ENCODE results near the gene C16orf92.

The C16orf92 gene

DNA sequence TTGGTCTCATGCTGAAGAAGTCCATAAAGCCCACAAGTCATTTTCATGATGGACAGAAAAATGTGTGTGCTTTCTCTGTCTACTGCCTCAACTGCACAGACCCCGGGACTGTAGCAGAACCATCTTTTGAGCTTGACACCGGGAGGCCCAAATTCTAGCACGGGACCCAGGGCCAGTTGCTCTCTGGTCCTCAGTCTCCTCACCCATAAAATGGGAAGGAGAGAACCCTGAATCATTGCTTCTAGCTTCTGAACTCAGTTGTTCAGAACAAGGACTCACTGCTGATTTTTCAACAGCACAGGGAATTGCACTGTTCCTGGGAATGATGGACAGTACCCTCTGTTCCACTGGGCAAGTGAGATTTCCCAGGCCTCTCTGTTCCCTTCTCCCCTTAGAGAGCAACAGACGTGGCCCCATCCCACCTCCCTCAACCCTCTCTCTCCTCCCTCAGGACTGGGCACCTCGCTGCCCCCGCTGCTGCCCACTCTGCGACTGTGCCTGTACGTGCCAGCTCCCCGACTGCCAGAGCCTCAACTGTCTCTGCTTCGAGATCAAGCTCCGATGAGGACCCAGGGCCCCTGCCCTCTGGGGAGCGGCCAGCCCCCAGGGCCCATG is 40.4 kb downstream of the C16orf92 start:
- DNase-seq: no peak

DNA sequence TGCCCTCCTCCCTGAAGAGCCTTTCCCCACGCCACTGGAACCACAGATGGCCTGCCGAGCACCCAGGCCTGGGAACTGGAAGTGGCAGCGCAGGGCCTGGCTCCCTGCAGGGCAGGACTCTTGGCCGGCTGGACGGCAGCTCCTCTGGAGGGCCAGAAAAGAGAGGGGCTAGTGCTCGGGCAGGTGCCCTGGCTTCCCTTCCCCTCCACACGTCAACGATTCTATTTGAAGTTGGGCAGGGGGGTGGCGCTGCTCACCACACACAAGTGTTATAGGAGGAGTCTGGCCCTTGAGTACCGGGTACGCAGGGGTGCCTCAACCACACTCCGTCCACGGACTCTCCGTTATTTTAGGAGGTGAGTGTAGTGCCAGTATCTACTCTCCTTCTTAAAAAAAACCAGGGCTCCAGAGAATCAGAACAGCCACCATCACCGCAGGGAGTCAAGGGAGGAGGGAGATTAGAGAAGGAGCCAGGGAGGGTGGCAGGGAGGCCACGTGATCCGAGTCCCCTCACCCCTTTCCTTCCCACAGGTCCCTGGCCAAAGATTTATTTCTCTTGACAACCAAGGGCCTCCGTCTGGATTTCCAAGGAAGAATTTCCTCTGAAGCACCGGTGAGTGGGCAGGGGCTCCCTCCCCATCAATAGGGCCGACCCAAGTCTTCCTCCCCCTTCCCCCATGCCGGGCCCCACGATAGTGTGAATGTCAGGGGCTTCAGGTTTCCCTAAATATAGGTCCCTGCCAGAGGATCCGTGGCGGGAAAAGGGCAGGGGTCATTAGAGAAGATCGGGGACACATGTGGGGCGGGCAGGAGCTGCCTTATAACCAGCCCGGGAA is 41.1 kb downstream of the C16orf92 start:
- DNase-seq: peak; percentile 40 to 74 (median 62)

DNA sequence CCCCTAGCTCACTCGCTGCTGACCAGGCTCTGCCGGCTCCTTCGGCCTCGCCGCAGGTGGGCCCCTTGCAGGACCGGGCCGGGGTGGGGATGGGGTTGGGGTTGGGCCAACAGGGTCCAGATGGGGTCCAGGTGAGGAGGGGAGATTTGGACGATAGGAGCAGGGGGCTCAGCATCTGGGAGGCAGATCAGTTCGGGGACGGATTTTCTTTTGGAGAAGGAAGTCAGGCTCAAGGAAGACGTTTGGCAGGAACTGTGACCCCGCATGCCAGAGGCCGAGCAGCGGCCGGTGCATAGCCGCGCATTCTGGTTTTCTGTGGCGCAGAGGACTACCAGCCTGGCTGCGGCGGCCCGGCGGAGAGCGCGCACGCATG is 41.7 kb downstream of the C16orf92 start:
- no peak for DNase-seq

DNA sequence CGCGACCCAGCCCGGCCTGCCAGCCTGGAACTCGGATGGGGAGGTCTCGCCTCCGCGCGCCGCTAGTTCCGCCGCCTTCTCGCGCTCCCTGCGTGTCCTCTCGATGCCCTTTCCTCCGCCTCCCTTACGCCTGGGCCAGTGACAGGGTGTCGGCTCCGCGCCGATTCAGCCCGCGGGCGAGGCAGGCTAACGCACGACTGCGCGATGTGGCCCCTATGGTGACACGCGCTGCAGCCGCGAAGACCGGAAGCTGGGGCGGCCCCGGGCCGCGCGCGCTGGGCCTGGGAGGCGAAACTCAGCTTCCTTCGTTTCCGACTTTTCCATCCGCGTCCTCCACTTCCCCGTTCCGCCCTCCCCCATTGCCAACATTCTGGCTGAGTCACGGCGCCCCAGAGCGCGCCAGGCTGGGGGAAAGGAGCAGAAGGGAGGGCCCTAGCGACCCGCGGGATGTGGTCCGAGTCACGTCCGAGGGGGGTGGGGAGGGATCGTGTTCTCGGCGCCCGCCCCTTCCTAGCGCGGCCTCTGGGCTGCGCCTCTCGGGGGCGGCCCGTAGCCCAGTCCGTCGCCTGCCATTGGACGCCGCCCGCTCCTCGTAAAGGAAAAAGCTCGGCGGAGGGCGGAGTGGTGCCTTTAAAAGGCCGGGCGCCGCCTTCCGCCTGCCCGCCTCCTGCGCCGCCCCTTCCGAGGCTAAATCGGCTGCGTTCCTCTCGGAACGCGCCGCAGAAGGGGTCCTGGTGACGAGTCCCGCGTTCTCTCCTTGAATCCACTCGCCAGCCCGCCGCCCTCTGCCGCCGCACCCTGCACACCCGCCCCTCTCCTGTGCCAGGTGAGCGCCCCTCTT is 42.3 kb downstream of the C16orf92 start, which contains the start of gene ALDOA:
Gene ALDOA, plus strand, starts transcription at position 659 of the 841 bp plus-strand sequence. CDS start 1,138 bp downstream, outside the sequence.
- DNase-seq: peak; percentile 89 to 97 (median 92)

DNA sequence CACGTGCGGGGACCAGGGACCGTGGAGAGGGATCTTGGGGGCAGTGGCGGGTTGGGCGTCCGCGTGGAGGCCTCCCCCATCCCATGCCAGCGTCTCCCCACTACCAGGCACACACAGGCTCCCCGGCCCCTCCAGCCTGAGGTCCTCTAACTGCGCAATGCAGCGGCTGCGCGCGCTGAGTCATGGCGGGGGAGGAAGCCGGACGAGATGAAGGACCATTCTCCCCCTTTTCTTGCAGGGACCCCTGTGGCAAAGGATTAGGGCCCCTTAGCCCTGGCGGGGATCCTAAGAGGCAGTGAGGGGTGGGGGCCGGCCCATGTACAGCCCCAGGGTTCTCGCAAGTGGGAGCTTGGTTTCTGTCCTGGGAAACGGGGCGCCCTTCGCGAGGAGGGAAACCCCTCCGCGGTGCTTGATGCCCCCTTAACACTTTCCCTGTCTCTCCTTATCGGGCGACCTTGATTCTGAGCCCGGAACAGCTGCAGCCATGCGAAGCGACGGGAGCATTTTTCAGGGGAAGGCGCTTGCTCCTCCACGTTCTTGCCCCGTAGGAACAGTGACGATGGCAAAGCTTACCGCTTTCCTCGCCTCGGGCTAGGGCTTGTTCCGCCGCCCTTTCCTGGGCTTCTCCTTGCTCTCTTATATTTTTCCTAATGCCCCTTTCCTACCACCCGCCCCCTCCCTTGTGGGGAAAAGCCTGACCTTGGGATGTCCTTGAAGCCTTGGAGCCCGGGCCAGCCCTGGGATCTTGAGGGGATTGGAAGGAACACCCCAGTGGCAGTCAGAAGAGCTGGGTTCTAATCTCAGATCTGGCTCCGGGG is 43.2 kb downstream of the C16orf92 start:
- DNase-seq: peak in 1 of 6 experiments; percentile 39

DNA sequence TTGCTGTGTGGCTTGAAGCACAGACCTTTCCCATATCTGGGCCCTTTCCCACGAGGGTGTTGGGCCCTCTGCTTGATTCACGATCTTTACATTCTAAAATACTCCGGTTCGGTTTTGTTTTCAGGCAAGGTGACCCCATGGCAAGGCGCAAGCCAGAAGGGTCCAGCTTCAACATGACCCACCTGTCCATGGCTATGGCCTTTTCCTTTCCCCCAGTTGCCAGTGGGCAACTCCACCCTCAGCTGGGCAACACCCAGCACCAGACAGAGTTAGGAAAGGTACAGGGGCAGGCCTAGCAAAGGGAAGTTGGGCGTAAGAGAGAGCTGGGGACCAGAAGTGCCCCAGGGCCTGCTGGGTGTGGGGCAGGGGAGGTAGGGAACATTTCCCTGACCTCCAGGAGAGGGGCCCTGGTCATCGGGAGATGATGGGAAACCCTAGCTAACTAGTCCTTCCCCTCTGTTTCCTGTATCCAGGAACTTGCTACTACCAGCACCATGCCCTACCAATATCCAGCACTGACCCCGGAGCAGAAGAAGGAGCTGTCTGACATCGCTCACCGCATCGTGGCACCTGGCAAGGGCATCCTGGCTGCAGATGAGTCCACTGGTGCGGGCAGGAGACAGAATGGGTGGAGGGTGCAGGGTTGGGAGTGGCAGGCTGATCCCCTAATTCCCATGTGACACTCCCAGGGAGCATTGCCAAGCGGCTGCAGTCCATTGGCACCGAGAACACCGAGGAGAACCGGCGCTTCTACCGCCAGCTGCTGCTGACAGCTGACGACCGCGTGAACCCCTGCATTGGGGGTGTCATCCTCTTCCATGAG is 44.0 kb downstream of the C16orf92 start:
- no peak for DNase-seq

DNA sequence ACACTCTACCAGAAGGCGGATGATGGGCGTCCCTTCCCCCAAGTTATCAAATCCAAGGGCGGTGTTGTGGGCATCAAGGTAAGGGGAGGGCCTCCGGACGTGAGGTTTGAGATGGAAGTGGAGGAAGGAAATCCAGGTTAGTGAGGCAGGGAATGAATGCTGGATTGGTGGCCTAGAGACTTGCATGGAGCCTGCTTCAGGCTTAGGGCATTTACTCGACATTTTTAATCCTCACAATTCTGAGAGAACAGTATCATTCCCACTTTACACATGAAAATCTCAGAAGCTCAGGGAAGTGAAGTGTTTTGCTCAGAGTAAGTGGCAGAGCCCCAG is 44.6 kb downstream of the C16orf92 start:
- no peak for DNase-seq

DNA sequence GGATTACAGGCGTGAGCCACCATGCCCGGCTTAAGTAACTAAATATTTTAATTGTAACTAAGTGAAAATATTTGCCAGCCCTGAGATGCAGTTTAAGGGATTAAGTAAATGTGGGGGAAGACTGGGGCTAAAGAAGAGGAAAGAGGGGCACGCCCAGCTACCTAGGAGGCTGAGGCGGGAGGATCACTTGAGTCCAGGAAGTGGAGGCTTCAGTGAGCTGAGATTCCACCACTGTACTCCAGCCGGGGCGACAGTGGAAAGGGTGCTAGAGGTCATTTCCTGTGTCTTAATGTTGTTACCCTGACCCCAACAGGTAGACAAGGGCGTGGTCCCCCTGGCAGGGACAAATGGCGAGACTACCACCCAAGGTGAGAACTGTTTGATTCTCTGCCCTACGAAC is 45.3 kb downstream of the C16orf92 start:
- no peak for DNase-seq

DNA sequence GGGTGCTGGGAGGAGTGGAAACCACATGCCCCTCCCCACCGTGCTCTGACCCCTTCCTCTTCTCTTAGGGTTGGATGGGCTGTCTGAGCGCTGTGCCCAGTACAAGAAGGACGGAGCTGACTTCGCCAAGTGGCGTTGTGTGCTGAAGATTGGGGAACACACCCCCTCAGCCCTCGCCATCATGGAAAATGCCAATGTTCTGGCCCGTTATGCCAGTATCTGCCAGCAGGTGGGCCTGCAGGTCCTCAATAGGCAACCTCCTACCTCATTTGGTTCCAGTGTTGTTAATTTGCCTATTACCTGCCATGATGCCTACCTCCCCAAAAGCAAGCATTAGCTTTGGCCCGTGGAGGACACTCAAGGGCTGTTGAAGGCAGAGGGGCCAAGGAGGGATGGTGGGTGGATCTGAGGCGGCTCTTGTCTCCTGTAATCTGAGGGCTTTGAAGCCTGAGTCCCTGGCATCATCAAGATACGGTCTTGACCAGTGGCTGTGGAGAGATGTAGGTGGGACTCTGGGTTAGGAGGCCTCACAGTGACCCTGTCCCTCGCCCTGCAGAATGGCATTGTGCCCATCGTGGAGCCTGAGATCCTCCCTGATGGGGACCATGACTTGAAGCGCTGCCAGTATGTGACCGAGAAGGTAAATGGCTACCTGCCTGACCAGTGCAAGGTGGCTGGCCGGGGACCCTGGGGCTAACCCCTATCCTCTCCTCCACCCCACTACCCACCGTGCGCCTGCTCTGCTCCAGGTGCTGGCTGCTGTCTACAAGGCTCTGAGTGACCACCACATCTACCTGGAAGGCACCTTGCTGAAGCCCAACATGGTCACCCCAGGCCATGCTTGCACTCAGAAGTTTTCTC is 46.0 kb downstream of the C16orf92 start:
- DNase-seq: peak; percentile 42 to 67 (median 52)

DNA sequence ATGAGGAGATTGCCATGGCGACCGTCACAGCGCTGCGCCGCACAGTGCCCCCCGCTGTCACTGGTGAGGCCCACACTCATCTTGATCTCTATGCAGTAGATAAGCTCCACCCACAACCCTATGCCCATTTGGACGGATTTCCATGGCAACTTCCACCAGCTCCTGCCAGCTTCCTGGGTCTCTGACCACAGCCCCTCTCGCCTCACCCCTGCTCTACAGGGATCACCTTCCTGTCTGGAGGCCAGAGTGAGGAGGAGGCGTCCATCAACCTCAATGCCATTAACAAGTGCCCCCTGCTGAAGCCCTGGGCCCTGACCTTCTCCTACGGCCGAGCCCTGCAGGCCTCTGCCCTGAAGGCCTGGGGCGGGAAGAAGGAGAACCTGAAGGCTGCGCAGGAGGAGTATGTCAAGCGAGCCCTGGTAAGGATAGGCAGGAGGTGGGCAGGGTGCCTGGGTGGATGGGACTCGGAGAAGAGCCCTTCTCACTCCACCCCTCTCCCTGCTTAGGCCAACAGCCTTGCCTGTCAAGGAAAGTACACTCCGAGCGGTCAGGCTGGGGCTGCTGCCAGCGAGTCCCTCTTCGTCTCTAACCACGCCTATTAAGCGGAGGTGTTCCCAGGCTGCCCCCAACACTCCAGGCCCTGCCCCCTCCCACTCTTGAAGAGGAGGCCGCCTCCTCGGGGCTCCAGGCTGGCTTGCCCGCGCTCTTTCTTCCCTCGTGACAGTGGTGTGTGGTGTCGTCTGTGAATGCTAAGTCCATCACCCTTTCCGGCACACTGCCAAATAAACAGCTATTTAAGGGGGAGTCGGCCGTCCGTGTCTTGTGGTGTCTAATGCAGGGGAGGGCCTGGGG is 46.8 kb downstream of the C16orf92 start:
- DNase-seq: no peak

DNA sequence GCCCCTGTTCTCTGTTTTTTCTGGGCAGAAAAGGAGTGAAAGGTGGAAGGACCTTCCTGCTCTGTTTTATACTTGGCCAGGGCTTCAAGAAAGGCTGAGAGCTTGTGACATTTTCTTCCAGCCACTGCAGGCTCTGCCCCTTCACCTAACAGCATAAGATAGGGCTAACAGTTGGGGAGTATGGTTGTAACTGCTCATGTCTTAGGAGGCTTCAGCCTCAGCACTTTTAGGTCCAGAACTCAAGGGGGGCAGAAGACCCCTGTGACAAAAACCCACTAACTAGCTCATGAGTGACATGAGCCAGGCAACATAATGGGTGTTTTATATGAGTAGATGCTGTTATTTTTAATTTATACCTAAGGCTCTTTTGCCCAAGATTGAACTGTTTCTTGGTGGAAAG is 47.5 kb downstream of the C16orf92 start:
- no peak for DNase-seq
